Measurements from ENCODE around the gene SELENOF. TPM values are rescaled to one million over a fixed set of nuclear protein-coding genes. Genes with fewer than 3 reads are reported as not detected.

SELENOF gene
- total and polyA plus RNA-seq, 2 of the 13 experiments (the other 11 are each of a cell fraction or from before 2014, with no cell fraction given) = 133 to 163 TPM

DNA sequence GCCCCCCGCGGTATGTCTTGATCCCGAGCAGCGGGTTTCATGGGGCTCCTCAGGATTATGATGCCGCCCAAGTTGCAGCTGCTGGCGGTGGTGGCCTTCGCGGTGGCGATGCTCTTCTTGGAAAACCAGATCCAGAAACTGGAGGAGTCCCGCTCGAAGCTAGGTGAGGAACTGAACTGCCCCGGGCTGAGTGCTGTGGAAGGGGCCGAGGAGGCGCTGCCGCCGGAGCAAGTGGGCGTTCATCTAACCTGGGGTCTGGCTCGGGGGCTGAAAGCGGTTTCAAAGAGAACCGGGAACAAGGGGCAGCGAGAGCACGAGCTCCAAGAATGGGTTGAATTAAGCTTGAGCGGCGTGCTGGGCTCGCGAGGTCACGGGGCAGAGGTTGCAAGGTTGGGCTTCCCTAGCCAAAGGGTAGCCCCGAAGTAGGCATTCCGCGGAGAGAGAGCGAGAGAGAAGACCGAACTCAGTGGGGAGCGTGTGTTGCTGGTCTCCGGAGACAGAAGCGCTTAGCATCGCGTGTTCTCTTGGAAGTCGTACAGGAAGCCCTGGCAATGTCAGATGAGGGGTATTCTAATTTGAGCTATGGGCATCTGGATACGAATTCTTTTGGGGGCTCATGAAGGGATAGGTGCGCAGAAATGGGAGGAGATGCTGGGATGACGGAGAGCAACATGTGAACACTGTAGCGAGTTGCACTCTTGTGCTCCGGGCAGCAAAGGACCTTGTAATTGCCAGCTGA lies 1.2 kb upstream of the SELENOF start (continued):
- no peak for TF ChIP-seq SKIL (CRISPR knock-in tag; IDR thresholded peaks at IDR 0.05; ENCODE audit: borderline replicate concordance)
- no peak for TF ChIP-seq PLRG1 (conservative IDR thresholded peaks at IDR 0.05)
- TF ChIP-seq MED13 (CRISPR knock-in tag; IDR thresholded peaks at IDR 0.05) = no peak
- no peak for TF ChIP-seq RNF2 (conservative IDR thresholded peaks at IDR 0.05; ENCODE audit: low read depth)
- TF ChIP-seq, protein P1, sequence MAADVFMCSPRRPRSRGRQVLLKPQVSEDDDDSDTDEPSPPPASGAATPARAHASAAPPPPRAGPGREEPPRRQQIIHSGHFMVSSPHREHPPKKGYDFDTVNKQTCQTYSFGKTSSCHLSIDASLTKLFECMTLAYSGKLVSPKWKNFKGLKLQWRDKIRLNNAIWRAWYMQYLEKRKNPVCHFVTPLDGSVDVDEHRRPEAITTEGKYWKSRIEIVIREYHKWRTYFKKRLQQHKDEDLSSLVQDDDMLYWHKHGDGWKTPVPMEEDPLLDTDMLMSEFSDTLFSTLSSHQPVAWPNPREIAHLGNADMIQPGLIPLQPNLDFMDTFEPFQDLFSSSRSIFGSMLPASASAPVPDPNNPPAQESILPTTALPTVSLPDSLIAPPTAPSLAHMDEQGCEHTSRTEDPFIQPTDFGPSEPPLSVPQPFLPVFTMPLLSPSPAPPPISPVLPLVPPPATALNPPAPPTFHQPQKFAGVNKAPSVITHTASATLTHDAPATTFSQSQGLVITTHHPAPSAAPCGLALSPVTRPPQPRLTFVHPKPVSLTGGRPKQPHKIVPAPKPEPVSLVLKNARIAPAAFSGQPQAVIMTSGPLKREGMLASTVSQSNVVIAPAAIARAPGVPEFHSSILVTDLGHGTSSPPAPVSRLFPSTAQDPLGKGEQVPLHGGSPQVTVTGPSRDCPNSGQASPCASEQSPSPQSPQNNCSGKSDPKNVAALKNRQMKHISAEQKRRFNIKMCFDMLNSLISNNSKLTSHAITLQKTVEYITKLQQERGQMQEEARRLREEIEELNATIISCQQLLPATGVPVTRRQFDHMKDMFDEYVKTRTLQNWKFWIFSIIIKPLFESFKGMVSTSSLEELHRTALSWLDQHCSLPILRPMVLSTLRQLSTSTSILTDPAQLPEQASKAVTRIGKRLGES (CRISPR knock-in tag; IDR thresholded peaks at IDR 0.05; ENCODE audit: borderline replicate concordance) = no peak
- TF ChIP-seq MED8 (CRISPR knock-in tag; IDR thresholded peaks at IDR 0.05; ENCODE audit: insufficient replicate concordance) = no peak
- no peak for TF ChIP-seq TCF7 (IDR thresholded peaks at IDR 0.05; ENCODE audit: low read depth)
- no peak for TF ChIP-seq ZNF546 (CRISPR knock-in tag; conservative IDR thresholded peaks at IDR 0.05)
- no peak for TF ChIP-seq ZNF781 (CRISPR knock-in tag; IDR thresholded peaks at IDR 0.05; ENCODE audit: borderline replicate concordance, not compliant biosample characterization)
- TF ChIP-seq ZNF841 (CRISPR knock-in tag; IDR thresholded peaks at IDR 0.05; ENCODE audit: borderline replicate concordance) = no peak
- no peak for TF ChIP-seq BATF2 (CRISPR knock-in tag; IDR thresholded peaks at IDR 0.05)
- TF ChIP-seq, protein P2, sequence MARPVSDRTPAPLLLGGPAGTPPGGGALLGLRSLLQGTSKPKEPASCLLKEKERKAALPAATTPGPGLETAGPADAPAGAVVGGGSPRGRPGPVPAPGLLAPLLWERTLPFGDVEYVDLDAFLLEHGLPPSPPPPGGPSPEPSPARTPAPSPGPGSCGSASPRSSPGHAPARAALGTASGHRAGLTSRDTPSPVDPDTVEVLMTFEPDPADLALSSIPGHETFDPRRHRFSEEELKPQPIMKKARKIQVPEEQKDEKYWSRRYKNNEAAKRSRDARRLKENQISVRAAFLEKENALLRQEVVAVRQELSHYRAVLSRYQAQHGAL (CRISPR knock-in tag; IDR thresholded peaks at IDR 0.05; ENCODE audit: not compliant biosample characterization) = no peak
- no peak for TF ChIP-seq ZMAT5 (CRISPR knock-in tag; IDR thresholded peaks at IDR 0.05; ENCODE audit: borderline replicate concordance, low read depth)
- no peak for TF ChIP-seq ZNF746 (CRISPR knock-in tag; IDR thresholded peaks at IDR 0.05)
- TF ChIP-seq ATF4 (CRISPR knock-in tag; IDR thresholded peaks at IDR 0.05) = no peak
- TF ChIP-seq STAG1 (CRISPR knock-in tag; IDR thresholded peaks at IDR 0.05) = no peak
- TF ChIP-seq ZBTB7B (CRISPR knock-in tag; IDR thresholded peaks at IDR 0.05) = no peak
